ENCODE data around the gene SLC4A9. TPM values are rescaled to one million over a fixed set of nuclear protein-coding genes. Genes with fewer than 3 reads are reported as not detected.

Gene SLC4A9
- total RNA-seq, 4 donors from 2014 or later = 0.10 to 1.4 (median 0.38) TPM; not detected in 1

DNA sequence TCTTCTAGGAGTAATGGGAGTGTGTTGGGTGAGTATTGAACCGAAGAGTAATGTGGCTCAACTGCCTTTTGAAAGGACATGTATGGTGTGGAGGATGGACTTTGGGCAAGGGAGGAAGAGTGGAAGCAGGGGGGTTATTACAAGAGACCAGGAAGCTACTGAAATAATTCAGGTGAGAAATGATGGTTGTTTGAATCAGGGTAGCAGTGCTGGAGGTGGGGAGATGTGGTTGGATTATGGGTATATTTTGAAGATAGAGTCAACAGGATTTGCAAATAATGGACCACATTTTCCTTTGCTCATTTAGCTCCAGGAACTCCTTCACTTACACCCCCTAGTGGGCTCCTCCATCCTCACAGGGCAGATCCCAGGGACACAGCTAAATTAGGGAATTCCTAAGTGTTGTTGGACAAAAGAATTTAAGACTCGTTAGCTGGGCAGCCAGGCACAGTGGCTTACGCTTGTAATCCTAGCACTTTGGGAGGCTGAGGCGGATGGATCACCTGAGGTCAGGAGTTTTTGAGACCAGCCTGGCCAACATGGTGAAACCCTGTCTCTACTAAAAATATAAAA, 1.2 kb upstream of the SLC4A9 start:
- intact Hi-C loops (cut with DNase I; ENCODE audit: low total_unique reads) = no loop called here
- TF ChIP-seq CTCF (IDR thresholded peaks at IDR 0.05) (no peak), POLR2A (IDR thresholded peaks at IDR 0.05) (no peak)
- 74 to 82% methylated on average over 4 of the region's 4 CpGs for WGBS, 2 donors
- no peak overlapping the region for H3K4me3 ChIP-seq (ENCODE audit: low read depth, poor library complexity, severe bottlenecking)
- no peak for DNase-seq (ENCODE audit: low spot score in 2 of 2)

GRCh38 chr5:140360681-140361479, 886 bp downstream of the SLC4A9 start:
- 65 to 80% methylated on average over 7 of the region's 7 CpGs for WGBS, 2 donors
- TF ChIP-seq CTCF (IDR thresholded peaks at IDR 0.05) (no peak), POLR2A (IDR thresholded peaks at IDR 0.05) (no peak)
- no peak overlapping the region for H3K4me3 ChIP-seq (ENCODE audit: low read depth, poor library complexity, severe bottlenecking)
- DNase-seq (ENCODE audit: low spot score in 2 of 2) = no peak
- intact Hi-C loops (cut with DNase I; ENCODE audit: low total_unique reads) = loop anchor here (10.0 kb wide), 1 partner anchor 274 kb away; the partner anchor contains the start of genes CD14 and TMCO6

DNA sequence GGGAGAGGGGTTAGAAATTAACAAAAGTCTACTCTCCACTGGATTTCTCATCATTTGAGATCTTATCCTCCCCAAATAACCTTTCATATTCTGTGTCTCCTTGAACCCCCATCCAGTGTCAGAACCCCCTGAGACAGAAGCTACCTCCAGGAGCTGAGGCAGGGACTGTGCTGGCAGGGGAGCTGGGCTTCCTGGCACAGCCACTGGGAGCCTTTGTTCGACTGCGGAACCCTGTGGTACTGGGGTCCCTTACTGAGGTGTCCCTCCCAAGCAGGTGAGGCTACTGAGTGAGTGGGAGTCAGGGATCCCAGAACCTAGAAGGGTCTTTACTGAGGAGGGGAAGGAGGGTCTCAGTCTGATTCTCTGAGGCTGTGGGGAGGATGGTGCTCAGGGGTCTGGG, 1.9 kb downstream of the SLC4A9 start:
- 86 to 89% methylated on average over 2 of the region's 2 CpGs for WGBS, 2 donors
- DNase-seq (ENCODE audit: low spot score in 2 of 2) = no peak
- intact Hi-C loops (cut with DNase I; ENCODE audit: low total_unique reads) = loop anchor here (10.0 kb wide), 1 partner anchor 273 kb away; the partner anchor contains the start of genes CD14 and TMCO6
- no peak for TF ChIP-seq POLR2A (IDR thresholded peaks at IDR 0.05)
- TF ChIP-seq CTCF (IDR thresholded peaks at IDR 0.05) = no peak
- no peak overlapping the region for H3K4me3 ChIP-seq (ENCODE audit: low read depth, poor library complexity, severe bottlenecking)

DNA sequence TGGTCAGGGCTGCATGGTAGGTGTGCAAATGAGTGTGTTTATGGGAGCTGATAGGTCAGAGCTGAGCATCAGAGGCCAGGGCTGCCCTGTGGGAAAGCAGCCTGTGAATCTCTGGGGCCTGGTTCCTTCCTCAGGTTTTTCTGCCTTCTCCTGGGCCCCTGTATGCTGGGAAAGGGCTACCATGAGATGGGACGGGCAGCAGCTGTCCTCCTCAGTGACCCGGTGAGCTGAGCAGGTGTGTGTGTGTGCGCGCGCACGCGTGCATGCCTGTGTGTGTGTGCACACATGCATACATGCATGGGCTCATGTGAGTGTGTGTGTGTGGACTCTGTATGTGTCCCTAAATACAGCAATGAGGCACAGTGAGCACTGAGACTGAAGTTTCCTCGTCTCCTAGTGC, 2.3 kb downstream of the SLC4A9 start:
- 80 to 83% methylated on average over 8 of the region's 8 CpGs for WGBS, 2 donors
- intact Hi-C loops (cut with DNase I; ENCODE audit: low total_unique reads) = loop anchor here (10.0 kb wide), 1 partner anchor 272 kb away; the partner anchor contains the start of genes CD14 and TMCO6
- no peak overlapping the region for H3K4me3 ChIP-seq (ENCODE audit: low read depth, poor library complexity, severe bottlenecking)
- DNase-seq (ENCODE audit: low spot score in 2 of 2) = no peak
- TF ChIP-seq POLR2A (IDR thresholded peaks at IDR 0.05) = no peak
- TF ChIP-seq CTCF (IDR thresholded peaks at IDR 0.05) = no peak

- TF ChIP-seq POLR2A (IDR thresholded peaks at IDR 0.05) (no peak), CTCF (IDR thresholded peaks at IDR 0.05) (peak in 2 of 3 donors; percentile 45 to 84)
- H3K4me3 ChIP-seq (ENCODE audit: low read depth, poor library complexity, severe bottlenecking) = no peak overlapping the region
- peak; percentile 59 to 95 for DNase-seq (ENCODE audit: low spot score in 2 of 2)
- intact Hi-C loops (cut with DNase I; ENCODE audit: low total_unique reads) = loop anchor here (10.0 kb wide), 1 partner anchor 272 kb away; the partner anchor contains the start of genes CD14 and TMCO6
- 13 to 15% methylated on average over 27 to 28 of the region's 29 CpGs for WGBS, 2 donors
Observed at GRCh38 chr5:140362875-140363630, 3.1 kb downstream of the SLC4A9 start.

All from lower leg skin (tissue), 4 donors.